HFFc6 (cell line): Measurements from ENCODE around the gene TRPV4. TPM values are rescaled to one million over a fixed set of nuclear protein-coding genes. Genes with fewer than 3 reads are reported as not detected.
A peak's percentile ranks its signal among the peaks of the same experiment; 100 is the strongest.

Experiments
- DNase-seq: peaks from one replicate; pipeline ENCODE4 v3.0.0-alpha.2; 2018
- H3K27ac Mint-ChIP-seq: 2 replicates; pipeline ENCODE4 v1.8.0; 2020; ENCODE audit warnings: mild to moderate bottlenecking, mixed read lengths
- H3K27me3 Mint-ChIP-seq: 2 replicates; pipeline ENCODE4 v1.8.0; 2021; ENCODE audit warnings: mild to moderate bottlenecking, moderate library complexity, mixed read lengths; ENCODE audit not compliant: insufficient read depth
- H3K36me3 Mint-ChIP-seq: 2 replicates; pipeline ENCODE4 v1.8.0; 2021; ENCODE audit warnings: low read depth, mixed read lengths
- H3K4me1 Mint-ChIP-seq: 2 replicates; pipeline ENCODE4 v1.8.0; 2020; ENCODE audit warnings: low read depth, mixed read lengths
- H3K4me3 Mint-ChIP-seq: 2 replicates; pipeline ENCODE4 v1.8.0; 2020; ENCODE audit warnings: mild to moderate bottlenecking, moderate library complexity, mixed read lengths
- H3K9me3 Mint-ChIP-seq: 2 replicates; pipeline ENCODE4 v1.8.0; 2020; ENCODE audit warnings: mild to moderate bottlenecking, mixed read lengths
- total RNA-seq, 6 experiments: library from RNA; stranded (reverse); fragmentation: NEBNext Ultra II Directional; extraction: Animal tissue kit (Norgen Biotek cat#: 25700); gene quantifications; 2 replicates in 1 of 6; 3 replicates in 5 of 6; pipeline ENCODE4 v1.2.3, GENCODE V29; 2021
- TF ChIP-seq, protein P1 (sequence below): fragments of 200-600 bp; sonication (generic); IDR thresholded peaks from 2 replicates; pipeline ENCODE4 v1.5.0; 2021; ENCODE audit warnings: antibody characterized with exemption, mild to moderate bottlenecking

TRPV4 gene
- total RNA-seq, 6 experiments from 2014 or later = 1.6 to 2.5 (median 1.9) TPM

DNA sequence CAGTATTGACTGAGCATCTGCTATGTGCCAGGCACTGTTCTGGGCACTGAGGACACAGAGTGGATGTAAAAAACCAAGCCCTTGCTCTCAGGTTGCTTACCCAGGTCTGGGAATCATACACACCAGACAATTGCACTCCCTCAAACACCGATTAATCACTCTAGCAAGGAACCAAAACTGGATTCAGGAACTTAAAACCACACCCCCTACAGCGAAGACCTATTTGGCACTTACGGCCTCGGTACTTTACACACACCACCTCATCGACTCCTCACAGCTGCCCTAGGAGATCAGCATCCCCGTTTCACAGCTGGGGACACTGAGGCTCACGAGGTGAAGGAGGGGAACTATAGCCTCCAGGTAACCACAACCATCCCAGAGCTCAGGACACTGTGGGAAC is 45.6 kb upstream of the TRPV4 start:
- Mint-ChIP-seq H3K4me1 (peaks cover 67% of the 10 kb centered on the region), H3K27me3 (no peaks in the 10 kb centered on the region), H3K36me3 (no peaks in the 10 kb centered on the region), H3K27ac (0 out of 2 replicates have a peak overlapping the region, but pooled peaks have one; percentile 92), H3K9me3 (no peaks in the 10 kb centered on the region), H3K4me3 (peak overlapping the region; percentile 95)
- TF ChIP-seq, protein P1, sequence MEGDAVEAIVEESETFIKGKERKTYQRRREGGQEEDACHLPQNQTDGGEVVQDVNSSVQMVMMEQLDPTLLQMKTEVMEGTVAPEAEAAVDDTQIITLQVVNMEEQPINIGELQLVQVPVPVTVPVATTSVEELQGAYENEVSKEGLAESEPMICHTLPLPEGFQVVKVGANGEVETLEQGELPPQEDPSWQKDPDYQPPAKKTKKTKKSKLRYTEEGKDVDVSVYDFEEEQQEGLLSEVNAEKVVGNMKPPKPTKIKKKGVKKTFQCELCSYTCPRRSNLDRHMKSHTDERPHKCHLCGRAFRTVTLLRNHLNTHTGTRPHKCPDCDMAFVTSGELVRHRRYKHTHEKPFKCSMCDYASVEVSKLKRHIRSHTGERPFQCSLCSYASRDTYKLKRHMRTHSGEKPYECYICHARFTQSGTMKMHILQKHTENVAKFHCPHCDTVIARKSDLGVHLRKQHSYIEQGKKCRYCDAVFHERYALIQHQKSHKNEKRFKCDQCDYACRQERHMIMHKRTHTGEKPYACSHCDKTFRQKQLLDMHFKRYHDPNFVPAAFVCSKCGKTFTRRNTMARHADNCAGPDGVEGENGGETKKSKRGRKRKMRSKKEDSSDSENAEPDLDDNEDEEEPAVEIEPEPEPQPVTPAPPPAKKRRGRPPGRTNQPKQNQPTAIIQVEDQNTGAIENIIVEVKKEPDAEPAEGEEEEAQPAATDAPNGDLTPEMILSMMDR = no peak
- DNase-seq = no peak

DNA sequence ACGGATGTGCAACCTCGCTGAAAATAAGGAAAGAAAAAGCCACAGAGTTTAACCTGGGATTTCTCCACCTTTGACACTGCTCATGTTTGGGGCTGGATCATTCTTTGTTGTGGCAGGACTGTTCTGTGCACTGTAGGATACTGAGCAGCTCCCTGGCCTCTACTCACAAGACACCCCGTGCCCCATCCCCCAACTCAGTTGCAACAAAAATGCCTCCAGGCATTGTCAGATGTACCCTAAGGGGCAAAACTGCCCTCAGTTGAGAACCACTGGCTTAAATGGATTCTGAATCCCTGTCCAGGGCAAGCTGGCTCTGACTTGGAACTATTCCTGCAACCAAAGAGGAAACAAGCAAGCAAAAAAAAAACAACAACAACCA is 45.0 kb upstream of the TRPV4 start:
- Mint-ChIP-seq H3K36me3 (no peaks in the 10 kb centered on the region), H3K9me3 (no peaks in the 10 kb centered on the region)

DNA sequence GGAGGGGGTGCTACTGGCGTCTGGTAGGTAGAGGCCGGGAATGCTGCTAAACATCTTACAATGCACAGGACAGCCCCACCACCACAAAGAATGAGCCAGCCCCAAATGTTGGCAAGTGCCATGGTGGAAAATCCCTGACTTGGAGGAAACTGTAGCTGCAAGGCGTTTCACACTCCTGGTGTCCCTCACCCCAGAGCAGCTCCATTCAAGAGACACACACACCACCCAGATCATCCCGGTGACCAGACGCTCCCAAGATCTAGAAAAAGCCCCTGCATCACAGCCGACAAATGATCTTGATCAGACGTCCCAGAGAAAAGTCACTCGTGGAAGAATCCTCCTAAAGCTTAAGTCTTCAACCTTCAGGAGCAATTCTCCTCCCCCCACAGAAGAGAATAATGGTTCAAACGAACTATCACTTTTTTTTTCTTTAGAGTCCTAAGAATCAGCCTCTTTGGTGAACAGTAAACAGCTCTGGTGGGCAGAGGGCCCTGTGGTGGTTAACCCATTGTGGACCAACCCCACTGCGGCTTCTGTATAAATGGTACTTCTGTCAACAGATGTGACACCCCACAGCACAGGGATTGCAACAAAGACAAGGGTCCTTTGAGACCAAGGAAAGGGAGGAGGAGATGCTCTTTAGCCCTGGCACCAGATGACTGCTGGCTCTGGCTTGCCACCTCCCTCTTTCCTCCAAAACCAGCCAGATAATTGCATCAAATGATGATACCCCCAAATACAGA is 44.5 kb upstream of the TRPV4 start:
- H3K4me3 Mint-ChIP-seq = peak overlapping the region; percentile 95
- H3K27ac Mint-ChIP-seq = peak overlapping the region; percentile 31; the same call in 1 of the 2 replicates
- no peaks in the 10 kb centered on the region for H3K27me3 Mint-ChIP-seq
- no peak for DNase-seq
- H3K36me3 Mint-ChIP-seq = 0 out of 2 replicates have a peak, but pooled peaks cover 2% of the 10 kb centered on the region
- no peaks in the 10 kb centered on the region for H3K9me3 Mint-ChIP-seq
- peaks cover 65% of the 10 kb centered on the region for H3K4me1 Mint-ChIP-seq
- TF ChIP-seq, protein P1 = no peak

More for the DNA sequence above, 45.0 kb upstream of the TRPV4 start:
- TF ChIP-seq, protein P1 = no peak
- no peaks in the 10 kb centered on the region for H3K27me3 Mint-ChIP-seq
- peaks cover 62% of the 10 kb centered on the region for H3K4me1 Mint-ChIP-seq
- peak overlapping the region; percentile 95 for H3K4me3 Mint-ChIP-seq
- H3K27ac Mint-ChIP-seq = peak overlapping the region; percentile 31; the same call in 1 of the 2 replicates
- no peak for DNase-seq

DNA sequence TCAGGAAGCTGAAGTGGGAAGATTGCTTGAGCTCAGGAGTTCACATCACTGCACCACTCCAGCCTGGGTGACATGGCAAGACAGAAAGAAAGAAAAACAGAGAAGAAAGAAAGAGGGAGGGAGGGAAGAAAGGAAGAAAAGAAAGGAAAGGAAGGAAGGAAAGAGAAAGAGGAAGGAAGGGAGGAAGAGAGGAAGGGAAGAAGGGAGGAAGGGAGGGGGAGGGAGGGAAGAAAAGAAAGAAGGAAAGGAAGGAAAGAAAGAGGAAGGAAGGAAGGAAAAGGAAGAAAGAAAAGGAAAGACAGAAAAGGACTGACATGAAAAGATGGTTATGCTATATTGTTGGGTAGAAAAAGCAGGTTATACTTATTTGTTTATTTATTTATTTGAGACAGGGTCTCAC is 43.2 kb upstream of the TRPV4 start:
- peaks cover 69% of the 10 kb centered on the region for H3K4me1 Mint-ChIP-seq
- peaks cover under 1% of the 10 kb centered on the region; the same call in 1 of the 2 replicates for H3K27me3 Mint-ChIP-seq
- peaks cover 9% of the 10 kb centered on the region for H3K36me3 Mint-ChIP-seq
- DNase-seq = no peak
- no peak overlapping the region for H3K27ac Mint-ChIP-seq
- TF ChIP-seq, protein P1 = no peak
- no peaks in the 10 kb centered on the region for H3K9me3 Mint-ChIP-seq
- no peak overlapping the region for H3K4me3 Mint-ChIP-seq

DNA sequence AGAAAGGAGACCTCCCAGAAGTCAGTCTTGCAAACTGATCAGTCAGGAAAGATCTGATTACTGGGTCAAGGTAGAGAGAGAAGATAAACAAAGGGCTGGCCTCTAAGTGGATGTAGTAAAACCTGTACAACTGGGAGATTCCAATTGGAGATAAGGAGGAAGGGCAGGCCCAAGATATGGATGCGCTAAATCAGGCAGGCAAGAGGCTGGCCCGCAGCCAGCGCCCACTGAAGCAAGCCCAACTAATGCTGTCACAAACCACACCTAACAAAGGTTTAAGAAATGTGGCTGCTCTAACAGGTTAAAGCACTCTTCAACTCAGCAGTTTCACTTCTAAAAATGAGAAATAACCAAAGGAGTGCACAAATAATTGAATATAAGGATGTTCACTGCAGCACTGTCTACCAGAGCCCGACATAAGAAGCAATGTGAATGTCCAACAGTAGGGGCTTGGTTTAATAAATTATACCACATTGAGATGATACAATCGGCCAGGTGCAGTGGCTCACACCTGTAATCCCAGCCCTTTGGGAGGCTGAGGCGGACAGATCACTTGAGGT is 42.5 kb upstream of the TRPV4 start:
- H3K9me3 Mint-ChIP-seq = no peaks in the 10 kb centered on the region
- H3K4me3 Mint-ChIP-seq = no peak overlapping the region
- TF ChIP-seq, protein P1 = no peak
- H3K27ac Mint-ChIP-seq = no peak overlapping the region
- H3K36me3 Mint-ChIP-seq = peaks cover 11% of the 10 kb centered on the region
- DNase-seq = no peak
- peaks cover 1% of the 10 kb centered on the region; the same call in 1 of the 2 replicates for H3K27me3 Mint-ChIP-seq
- H3K4me1 Mint-ChIP-seq = peaks cover 69% of the 10 kb centered on the region
